ENCODE results near the gene KIF22. TPM values are rescaled to one million over a fixed set of nuclear protein-coding genes. Genes with fewer than 3 reads are reported as not detected.

Gene KIF22
- total RNA-seq, 2 donors from 2014 or later = 10.1 to 17.1 TPM

DNA sequence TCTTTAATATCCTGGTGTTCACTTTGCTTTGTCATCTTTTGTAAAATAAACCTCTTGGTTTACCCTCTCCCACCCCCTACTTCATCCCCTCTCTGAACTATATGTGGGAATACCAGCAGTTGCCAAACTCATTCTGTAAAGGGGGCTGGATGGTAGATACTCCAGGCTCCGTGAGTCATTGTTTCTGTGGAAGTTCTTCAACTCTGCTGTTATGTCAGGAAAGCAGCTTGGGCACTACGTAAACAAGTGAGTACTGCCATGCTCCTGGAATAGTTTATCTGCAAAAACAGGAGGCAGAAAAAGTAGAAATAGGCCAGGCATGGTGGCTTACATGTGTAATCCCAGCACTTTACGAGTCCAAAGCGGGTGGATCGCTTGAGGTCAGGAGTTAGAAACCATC is 47.3 kb downstream of the KIF22 start:
- no peaks in the 10 kb centered on the region for H3K9me3 ChIP-seq
- no peaks in the 10 kb centered on the region for H3K27me3 ChIP-seq
- DNase-seq (ENCODE audit: low spot score) = no peak
- TF ChIP-seq, protein P1, sequence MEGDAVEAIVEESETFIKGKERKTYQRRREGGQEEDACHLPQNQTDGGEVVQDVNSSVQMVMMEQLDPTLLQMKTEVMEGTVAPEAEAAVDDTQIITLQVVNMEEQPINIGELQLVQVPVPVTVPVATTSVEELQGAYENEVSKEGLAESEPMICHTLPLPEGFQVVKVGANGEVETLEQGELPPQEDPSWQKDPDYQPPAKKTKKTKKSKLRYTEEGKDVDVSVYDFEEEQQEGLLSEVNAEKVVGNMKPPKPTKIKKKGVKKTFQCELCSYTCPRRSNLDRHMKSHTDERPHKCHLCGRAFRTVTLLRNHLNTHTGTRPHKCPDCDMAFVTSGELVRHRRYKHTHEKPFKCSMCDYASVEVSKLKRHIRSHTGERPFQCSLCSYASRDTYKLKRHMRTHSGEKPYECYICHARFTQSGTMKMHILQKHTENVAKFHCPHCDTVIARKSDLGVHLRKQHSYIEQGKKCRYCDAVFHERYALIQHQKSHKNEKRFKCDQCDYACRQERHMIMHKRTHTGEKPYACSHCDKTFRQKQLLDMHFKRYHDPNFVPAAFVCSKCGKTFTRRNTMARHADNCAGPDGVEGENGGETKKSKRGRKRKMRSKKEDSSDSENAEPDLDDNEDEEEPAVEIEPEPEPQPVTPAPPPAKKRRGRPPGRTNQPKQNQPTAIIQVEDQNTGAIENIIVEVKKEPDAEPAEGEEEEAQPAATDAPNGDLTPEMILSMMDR (IDR thresholded peaks at IDR 0.05) = no peak
- H3K4me3 ChIP-seq = no peak overlapping the region
- H3K27ac ChIP-seq = no peak overlapping the region
- H3K4me1 ChIP-seq = no peaks in the 10 kb centered on the region
- H3K36me3 ChIP-seq = peaks cover 89% of the 10 kb centered on the region

DNA sequence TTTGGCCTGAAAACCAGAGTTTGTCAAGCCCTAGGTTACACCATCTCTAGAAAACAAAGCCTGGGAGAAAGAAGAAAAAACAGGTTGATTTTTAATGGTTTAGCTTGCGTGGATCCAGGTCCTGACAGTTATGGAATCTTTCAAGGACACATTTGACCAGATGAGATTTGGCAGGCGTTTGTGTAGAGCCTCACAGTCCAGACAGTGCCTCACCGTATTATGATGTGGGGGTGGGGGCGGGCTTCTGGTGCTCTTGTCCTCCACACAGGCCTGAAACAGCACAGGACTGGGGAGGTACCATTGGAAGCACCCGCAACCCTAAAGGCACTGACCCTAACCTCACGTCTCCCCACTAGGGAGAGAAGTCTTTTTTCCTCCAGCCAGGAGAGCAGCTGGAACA is 49.3 kb downstream of the KIF22 start:
- H3K4me3 ChIP-seq = no peak overlapping the region
- no peaks in the 10 kb centered on the region for H3K9me3 ChIP-seq
- H3K27ac ChIP-seq = no peak overlapping the region
- H3K27me3 ChIP-seq = no peaks in the 10 kb centered on the region
- no peak for DNase-seq (ENCODE audit: low spot score)
- peaks cover 85% of the 10 kb centered on the region for H3K36me3 ChIP-seq
- H3K4me1 ChIP-seq = no peaks in the 10 kb centered on the region
- TF ChIP-seq, protein P1 (IDR thresholded peaks at IDR 0.05) = no peak

DNA sequence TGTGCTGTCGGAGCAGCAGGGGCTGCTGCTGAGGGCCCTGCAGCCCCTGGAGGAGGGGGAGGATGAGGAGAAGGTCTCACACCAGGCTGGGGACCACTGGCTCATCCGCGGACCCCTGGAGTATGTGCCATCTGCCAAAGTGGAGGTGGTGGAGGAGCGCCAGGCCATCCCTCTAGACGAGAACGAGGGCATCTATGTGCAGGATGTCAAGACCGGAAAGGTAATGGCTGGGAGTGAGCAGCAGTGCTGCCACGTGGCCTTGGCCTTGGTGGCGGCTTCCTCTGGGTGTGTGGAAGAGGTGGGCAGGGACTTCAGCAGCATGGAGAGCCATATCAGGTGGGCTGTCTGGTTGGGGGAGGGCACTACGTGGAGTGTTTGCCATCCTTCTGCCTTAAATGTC is 49.7 kb downstream of the KIF22 start:
- no peaks in the 10 kb centered on the region for H3K4me1 ChIP-seq
- no peaks in the 10 kb centered on the region for H3K9me3 ChIP-seq
- DNase-seq (ENCODE audit: low spot score) = no peak
- TF ChIP-seq, protein P1 (IDR thresholded peaks at IDR 0.05) = no peak
- no peak overlapping the region for H3K4me3 ChIP-seq
- peaks cover 86% of the 10 kb centered on the region for H3K36me3 ChIP-seq
- no peaks in the 10 kb centered on the region for H3K27me3 ChIP-seq
- H3K27ac ChIP-seq = no peak overlapping the region

DNA sequence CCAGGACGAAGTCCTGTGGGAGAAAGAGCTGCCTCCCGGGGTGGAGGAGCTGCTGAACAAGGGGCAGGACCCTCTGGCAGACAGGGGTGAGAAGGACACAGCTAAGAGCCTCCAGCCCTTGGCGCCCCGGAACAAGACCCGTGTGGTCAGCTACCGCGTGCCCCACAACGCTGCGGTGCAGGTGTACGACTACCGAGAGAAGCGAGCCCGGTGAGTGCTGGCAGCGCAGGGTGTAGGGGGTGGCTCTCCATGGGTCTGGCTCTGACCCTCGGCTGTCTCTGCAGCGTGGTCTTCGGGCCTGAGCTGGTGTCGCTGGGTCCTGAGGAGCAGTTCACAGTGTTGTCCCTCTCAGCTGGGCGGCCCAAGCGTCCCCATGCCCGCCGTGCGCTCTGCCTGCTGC is 51.1 kb downstream of the KIF22 start:
- Histone ChIP-seq H3K27me3 (no peaks in the 10 kb centered on the region), H3K4me3 (no peak overlapping the region), H3K36me3 (peaks cover 84% of the 10 kb centered on the region), H3K9me3 (no peaks in the 10 kb centered on the region), H3K4me1 (no peaks in the 10 kb centered on the region), H3K27ac (no peak overlapping the region)
- no peak for DNase-seq (ENCODE audit: low spot score)
- TF ChIP-seq, protein P1 (IDR thresholded peaks at IDR 0.05) = no peak

DNA sequence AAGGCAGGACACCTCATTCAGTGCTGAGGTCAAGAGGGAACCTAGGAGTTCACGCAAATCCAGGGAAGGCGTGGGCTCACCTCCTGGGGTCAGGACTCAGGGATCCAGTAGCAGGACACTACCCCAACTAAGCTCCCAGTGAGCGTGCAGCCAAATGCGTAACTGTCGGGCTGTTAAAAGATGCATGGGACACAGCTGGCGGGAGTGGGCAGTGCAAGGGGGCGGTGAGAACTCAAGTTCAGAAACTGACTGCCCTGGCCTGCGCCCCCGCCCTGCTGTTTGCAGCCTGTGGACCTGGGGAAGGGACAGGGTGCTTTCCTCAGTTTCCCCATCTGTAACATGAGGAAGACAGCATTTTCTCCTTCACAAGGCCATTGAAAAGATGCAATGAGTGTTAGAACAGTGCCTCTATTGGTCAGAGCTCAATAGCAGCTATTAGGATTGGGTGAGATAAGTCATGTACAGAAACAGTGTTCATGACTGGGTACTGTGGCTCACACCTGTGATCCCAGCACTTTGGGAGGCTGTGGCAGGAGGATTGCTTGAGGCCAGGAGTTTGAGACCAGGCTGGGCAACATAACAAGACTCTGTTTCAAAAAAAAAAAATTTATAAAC is 52.3 kb downstream of the KIF22 start:
- H3K4me1 ChIP-seq = no peaks in the 10 kb centered on the region
- H3K27me3 ChIP-seq = no peaks in the 10 kb centered on the region
- no peak overlapping the region for H3K4me3 ChIP-seq
- DNase-seq (ENCODE audit: low spot score) = no peak
- H3K9me3 ChIP-seq = no peaks in the 10 kb centered on the region
- TF ChIP-seq, protein P1 (IDR thresholded peaks at IDR 0.05) = no peak
- peaks cover 86% of the 10 kb centered on the region for H3K36me3 ChIP-seq
- no peak overlapping the region for H3K27ac ChIP-seq

DNA sequence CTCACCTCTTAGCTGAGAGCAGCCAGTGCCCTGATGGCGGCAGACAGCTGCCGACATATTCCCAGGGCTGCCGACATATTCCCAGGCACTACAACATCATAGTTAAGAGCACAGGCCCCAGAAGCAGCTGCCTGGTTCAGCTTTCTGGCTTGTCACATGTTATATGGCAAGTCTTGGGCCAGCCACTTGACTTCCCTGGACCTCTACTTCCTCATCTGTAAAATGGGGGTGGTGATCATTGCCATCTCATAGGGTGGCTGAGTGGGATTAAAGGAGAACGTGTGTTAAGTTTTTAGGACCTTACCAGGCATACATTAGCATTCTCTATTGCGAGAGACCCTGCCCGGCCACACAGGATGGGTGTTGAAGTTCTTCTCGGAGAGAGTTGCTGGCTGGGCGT is 53.4 kb downstream of the KIF22 start:
- TF ChIP-seq, protein P1 (IDR thresholded peaks at IDR 0.05) = no peak
- no peak for DNase-seq (ENCODE audit: low spot score)
- Histone ChIP-seq H3K27ac (no peak overlapping the region), H3K4me1 (no peaks in the 10 kb centered on the region), H3K9me3 (no peaks in the 10 kb centered on the region), H3K27me3 (no peaks in the 10 kb centered on the region), H3K36me3 (peaks cover 83% of the 10 kb centered on the region), H3K4me3 (no peak overlapping the region)

Data from right atrium auricular region (tissue), 2 donors.